ENCODE results near the gene LRRC10B. TPM values are rescaled to one million over a fixed set of nuclear protein-coding genes. Genes with fewer than 3 reads are reported as not detected.

LRRC10B gene
- total RNA-seq, 1 donor = under 0.01 TPM

DNA sequence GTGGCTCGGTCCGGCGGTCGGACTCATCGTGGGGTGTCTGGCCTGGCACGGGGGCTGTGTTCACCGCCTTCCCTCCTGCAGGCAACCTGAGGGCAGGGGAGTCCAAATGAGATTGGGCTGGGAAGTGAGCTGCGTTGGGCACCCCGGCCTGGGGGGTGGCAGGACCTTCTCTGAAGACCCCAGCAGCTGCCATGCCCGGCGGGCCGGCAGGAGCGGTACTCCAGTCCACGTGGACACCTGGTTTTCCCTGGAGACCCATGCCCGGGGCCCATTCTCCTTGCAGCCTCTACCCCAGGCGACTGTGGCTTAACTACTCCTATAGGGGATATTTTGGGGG, 24.5 kb downstream of the LRRC10B start:
- Histone ChIP-seq H3K9me3 (ENCODE audit: low read depth, low read length) (no peaks in the 10 kb centered on the region), H3K79me2 (ENCODE audit: insufficient read depth, low read length) (no peaks in the 10 kb centered on the region), H3K36me3 (ENCODE audit: insufficient read depth, low read length) (no peaks in the 10 kb centered on the region), H3K4me1 (ENCODE audit: insufficient read depth, low read length) (no peaks in the 10 kb centered on the region), H3K27ac (ENCODE audit: low read depth, low read length) (no peak overlapping the region), H3K4me2 (ENCODE audit: insufficient read depth, low read length) (no peak overlapping the region), H3K4me3 (ENCODE audit: insufficient read depth, low read length) (no peak overlapping the region), H4K20me1 (ENCODE audit: insufficient read depth, low read length) (no peaks in the 10 kb centered on the region), H3K27me3 (ENCODE audit: insufficient read depth, low read length) (peaks cover 12% of the 10 kb centered on the region), H2AFZ (ENCODE audit: low read length) (no peak overlapping the region)
- no peak for DNase-seq (ENCODE audit: insufficient read length, low spot score, missing footprints)
- TF ChIP-seq, protein P1, sequence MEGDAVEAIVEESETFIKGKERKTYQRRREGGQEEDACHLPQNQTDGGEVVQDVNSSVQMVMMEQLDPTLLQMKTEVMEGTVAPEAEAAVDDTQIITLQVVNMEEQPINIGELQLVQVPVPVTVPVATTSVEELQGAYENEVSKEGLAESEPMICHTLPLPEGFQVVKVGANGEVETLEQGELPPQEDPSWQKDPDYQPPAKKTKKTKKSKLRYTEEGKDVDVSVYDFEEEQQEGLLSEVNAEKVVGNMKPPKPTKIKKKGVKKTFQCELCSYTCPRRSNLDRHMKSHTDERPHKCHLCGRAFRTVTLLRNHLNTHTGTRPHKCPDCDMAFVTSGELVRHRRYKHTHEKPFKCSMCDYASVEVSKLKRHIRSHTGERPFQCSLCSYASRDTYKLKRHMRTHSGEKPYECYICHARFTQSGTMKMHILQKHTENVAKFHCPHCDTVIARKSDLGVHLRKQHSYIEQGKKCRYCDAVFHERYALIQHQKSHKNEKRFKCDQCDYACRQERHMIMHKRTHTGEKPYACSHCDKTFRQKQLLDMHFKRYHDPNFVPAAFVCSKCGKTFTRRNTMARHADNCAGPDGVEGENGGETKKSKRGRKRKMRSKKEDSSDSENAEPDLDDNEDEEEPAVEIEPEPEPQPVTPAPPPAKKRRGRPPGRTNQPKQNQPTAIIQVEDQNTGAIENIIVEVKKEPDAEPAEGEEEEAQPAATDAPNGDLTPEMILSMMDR (IDR thresholded peaks at IDR 0.05; ENCODE audit: extremely low read depth, low read depth, low read length) = no peak

DNA sequence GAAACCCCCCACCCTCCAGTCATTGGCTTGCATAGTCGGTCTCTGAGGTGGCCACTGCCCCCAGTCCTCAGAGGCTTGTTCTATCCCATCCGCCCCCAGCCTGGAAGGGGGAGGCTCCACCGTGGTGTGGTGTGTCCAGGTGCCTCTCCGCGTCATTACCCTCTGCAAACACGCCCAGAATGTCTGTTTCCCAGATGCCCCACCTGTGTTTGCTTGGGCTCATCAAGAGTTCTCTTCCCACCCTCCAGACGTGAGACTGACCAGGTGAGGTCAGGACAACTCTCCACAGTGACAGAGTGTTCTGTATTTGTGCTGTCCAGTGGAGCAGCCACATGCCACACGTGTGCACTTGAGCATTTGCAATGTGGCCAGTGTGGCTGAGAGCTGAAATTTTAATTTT, 24.9 kb downstream of the LRRC10B start:
- Histone ChIP-seq H3K79me2 (ENCODE audit: insufficient read depth, low read length) (no peaks in the 10 kb centered on the region), H3K4me2 (ENCODE audit: insufficient read depth, low read length) (no peak overlapping the region), H3K27ac (ENCODE audit: low read depth, low read length) (no peak overlapping the region), H3K4me3 (ENCODE audit: insufficient read depth, low read length) (no peak overlapping the region), H3K9me3 (ENCODE audit: low read depth, low read length) (no peaks in the 10 kb centered on the region), H2AFZ (ENCODE audit: low read length) (no peak overlapping the region), H4K20me1 (ENCODE audit: insufficient read depth, low read length) (no peaks in the 10 kb centered on the region), H3K27me3 (ENCODE audit: insufficient read depth, low read length) (peaks cover 12% of the 10 kb centered on the region), H3K36me3 (ENCODE audit: insufficient read depth, low read length) (no peaks in the 10 kb centered on the region), H3K4me1 (ENCODE audit: insufficient read depth, low read length) (no peaks in the 10 kb centered on the region)
- DNase-seq (ENCODE audit: insufficient read length, low spot score, missing footprints) = no peak
- TF ChIP-seq, protein P1 (IDR thresholded peaks at IDR 0.05; ENCODE audit: extremely low read depth, low read depth, low read length) = no peak

DNA sequence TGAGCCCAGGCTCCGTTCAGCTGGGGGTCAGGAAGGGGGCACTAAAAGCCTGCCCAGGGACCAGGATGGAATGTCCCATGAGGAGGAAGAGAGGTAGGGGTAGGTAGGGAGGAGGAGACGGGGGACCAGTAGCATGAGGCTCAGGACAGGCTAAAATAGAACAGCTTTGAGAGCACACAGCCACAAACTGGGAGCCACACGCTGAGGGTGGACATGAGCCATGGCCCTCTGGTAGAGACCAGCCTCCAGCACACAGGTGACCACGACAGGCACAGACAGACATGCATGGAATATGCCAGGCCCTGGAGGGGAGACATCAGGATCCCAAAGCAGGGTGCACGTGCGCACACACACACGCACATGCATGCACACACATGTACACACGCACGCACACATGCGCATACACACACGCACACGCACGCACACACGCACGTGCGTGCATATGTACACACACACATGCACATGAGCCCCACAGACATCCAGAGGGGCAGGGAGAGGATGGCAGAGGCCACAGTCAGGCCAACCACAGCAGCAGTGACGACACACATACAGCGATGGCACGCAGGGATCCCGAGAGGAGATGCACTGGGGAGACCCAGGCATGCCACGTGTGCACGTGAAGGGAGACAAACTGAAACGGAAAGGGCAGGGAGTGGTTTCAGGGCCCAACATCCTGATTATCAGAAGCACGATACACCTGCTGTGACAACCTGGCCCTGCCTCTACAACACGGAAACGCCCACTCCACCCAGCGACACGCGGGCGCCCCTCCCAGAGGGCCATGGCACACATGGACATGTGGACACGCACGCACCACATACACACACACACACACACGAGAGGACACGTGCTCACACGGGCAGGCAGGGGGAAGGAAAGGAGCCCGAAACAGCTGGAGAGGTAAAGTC, 25.7 kb downstream of the LRRC10B start:
- Histone ChIP-seq H3K79me2 (ENCODE audit: insufficient read depth, low read length) (no peaks in the 10 kb centered on the region), H3K4me3 (ENCODE audit: insufficient read depth, low read length) (no peak overlapping the region), H3K9me3 (ENCODE audit: low read depth, low read length) (no peaks in the 10 kb centered on the region), H3K27ac (ENCODE audit: low read depth, low read length) (no peak overlapping the region), H3K36me3 (ENCODE audit: insufficient read depth, low read length) (no peaks in the 10 kb centered on the region), H3K4me2 (ENCODE audit: insufficient read depth, low read length) (no peak overlapping the region), H2AFZ (ENCODE audit: low read length) (no peak overlapping the region), H3K4me1 (ENCODE audit: insufficient read depth, low read length) (no peaks in the 10 kb centered on the region), H4K20me1 (ENCODE audit: insufficient read depth, low read length) (no peaks in the 10 kb centered on the region), H3K27me3 (ENCODE audit: insufficient read depth, low read length) (peaks cover 12% of the 10 kb centered on the region)
- no peak for DNase-seq (ENCODE audit: insufficient read length, low spot score, missing footprints)
- TF ChIP-seq, protein P1 (IDR thresholded peaks at IDR 0.05; ENCODE audit: extremely low read depth, low read depth, low read length) = no peak

DNA sequence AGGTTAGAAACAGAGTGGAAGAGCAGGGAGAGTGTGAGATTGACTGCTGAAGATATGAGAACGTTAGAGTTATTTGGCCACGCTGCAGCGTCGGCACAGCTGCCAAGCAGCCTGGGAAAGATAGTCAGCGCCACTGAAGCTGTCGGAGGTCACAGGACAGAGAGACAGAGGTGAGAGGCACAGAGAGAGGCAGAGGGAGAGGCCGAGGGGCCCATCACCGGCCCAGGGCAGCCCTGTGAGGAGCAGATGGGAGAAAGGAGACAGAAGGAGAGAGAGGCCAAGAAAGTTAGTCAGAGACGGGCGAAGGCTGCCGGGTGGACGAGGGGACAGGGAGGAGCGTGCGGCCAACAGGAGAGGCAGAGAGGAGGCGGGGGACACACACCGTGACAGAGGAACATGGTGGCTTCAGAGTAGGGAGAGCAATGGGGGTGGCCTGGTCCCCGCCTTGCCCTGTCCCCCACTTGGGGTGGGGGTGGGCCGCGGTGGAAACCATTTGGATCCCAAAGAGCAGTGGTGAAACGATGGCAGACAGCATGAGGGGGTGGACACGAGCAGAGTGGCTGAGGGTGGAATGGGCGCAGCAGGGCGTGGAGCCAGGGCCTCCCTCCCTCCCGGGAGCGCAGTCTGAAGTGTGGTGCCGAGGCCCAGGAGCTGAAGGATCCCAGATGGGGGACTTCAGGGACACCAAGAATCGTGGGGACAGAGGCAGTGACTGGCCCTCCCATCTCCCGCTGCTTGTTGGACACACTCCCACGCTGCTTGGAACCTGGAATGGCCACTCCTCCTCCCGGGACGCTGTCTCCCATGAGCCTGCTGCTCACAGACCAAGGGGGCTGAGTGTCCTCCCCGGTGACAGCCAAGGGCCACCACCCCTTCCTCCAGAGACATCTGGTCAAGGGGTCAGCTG, 26.6 kb downstream of the LRRC10B start:
- Histone ChIP-seq H3K27me3 (ENCODE audit: insufficient read depth, low read length) (peaks cover 9% of the 10 kb centered on the region), H2AFZ (ENCODE audit: low read length) (no peak overlapping the region)

More for the DNA sequence above, 26.6 kb downstream of the LRRC10B start:
- H3K4me3 ChIP-seq (ENCODE audit: insufficient read depth, low read length) = no peak overlapping the region
- TF ChIP-seq, protein P1 (IDR thresholded peaks at IDR 0.05; ENCODE audit: extremely low read depth, low read depth, low read length) = no peak
- H3K9me3 ChIP-seq (ENCODE audit: low read depth, low read length) = no peaks in the 10 kb centered on the region
- no peak for DNase-seq (ENCODE audit: insufficient read length, low spot score, missing footprints)
- no peak overlapping the region for H3K4me2 ChIP-seq (ENCODE audit: insufficient read depth, low read length)
- H3K36me3 ChIP-seq (ENCODE audit: insufficient read depth, low read length) = no peaks in the 10 kb centered on the region
- H3K27ac ChIP-seq (ENCODE audit: low read depth, low read length) = no peak overlapping the region
- peaks cover 2% of the 10 kb centered on the region for H4K20me1 ChIP-seq (ENCODE audit: insufficient read depth, low read length)
- no peaks in the 10 kb centered on the region for H3K4me1 ChIP-seq (ENCODE audit: insufficient read depth, low read length)
- no peaks in the 10 kb centered on the region for H3K79me2 ChIP-seq (ENCODE audit: insufficient read depth, low read length)
